T-helper 22 cell (primary cell): ENCODE data around the gene OR51V1.
"Not testable (repeated sequence)": the region's sequence is repeated elsewhere in the genome, so short reads cannot be mapped to it uniquely, and the experiment has no call there.

Experiments
- DNase-seq: peaks from one replicate; pipeline ENCODE4 v3.0.0-alpha.2; 2020; ENCODE audit warnings: low read depth

Gene OR51V1

DNA sequence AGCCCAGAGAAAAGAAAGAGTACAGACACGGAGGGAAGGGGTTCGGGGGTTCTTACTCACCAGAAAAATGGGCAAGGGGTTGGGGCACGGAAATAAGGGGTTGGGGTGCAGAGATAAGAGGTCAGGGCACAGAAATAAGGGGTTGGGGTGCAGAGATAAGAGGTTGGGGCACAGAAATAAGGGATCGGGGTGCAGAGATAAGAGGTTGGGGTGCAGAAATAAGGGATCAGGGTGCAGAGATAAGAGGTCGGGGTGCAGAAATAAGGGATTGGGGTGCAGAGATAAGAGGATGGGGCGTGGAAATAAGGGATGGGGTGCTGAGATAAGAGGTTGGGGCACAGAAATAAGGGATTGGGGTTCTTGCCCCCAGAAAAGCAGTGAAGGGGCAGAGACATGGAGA is 35.7 kb downstream of the OR51V1 start:
- DNase-seq = not testable (repeated sequence)

GRCh38 chr11:5161045-5161444 is 39.4 kb downstream of the OR51V1 start:
- DNase-seq = not testable (repeated sequence)

DNA sequence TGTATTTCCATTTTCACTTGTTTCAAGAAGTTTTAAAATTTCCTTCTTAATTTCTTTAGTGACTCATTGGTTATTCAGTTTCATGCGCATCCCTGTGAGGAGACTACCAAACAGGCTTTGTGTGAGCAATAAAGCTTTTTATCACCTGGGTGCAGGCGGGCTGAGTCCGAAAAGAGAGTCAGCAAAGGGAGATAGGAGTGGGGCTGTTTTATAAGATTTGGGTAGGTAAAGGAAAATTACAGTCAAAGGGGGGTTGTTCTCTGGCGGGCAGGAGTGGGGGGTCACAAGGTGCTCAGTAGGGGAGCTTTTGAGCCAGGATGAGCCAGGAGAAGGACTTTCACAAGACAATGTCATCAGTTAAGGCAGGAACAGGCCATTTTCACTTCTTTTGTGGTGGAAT is 40.3 kb downstream of the OR51V1 start:
- DNase-seq = not testable (repeated sequence)

GRCh38 chr11:5159806-5160205 is 40.7 kb downstream of the OR51V1 start:
- DNase-seq = no peak

DNA sequence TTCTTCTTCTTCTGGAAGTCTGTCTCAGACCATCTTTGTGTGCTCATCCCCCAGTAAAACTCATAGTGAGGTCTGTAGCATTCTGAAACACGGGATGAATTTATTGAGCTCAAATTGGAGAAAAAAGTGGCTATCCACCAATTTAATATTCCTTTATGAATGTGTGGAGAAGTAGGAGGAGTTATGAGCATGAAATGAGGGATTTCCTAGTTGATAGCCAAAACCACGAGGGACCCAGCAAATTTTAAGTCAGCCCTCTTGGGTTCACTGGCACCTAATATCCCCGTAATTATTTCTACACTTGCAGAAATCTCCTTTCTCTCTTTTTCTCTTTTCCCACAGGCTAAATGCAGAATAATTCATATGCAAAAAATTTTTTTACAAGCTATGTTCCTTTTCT is 45.8 kb downstream of the OR51V1 start, which contains the start of gene OR52A1:
Gene OR52A1 (minus strand): TSS at position 101 of the 400 bp plus-strand sequence. CDS start 2,388 bp downstream, outside the sequence.
- DNase-seq = no peak

DNA sequence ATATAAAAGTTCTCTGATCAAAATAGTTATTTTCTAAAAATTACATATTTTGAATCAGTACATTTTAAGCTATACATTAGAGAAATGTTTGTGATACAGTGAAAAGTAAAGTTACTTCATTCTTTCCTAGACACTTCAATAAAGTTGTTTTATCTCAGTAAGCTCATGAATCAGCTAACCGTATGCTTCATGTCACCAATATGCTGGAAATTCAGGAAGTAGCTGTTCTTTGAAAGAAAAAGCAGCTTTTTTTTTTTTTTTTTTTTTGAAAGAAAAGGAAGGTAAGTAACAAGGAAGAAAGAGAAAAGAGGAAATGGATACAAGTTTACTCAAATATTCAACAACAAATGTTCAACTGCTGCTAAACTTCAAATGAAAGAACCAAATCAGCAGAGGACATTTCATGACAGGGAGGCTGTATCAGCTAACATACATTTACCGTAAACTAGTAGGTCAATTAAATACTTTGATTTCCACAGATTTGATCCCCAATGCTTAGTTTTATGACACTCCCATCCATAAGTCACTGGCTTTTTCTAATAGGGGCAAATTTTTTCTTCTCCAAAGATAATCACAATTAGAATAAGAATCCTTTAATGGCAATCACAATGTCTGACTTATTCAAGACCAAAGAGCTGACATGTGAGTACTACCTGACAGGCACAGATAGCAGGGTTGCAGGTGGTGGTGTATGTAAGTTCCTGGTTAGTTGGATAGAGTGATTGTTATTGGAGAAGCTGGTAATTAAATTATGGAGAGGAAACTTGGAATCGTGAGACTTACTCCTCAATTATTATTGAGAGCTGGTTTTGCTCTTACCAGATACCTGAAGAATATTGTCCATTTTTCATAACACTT is 46.7 kb downstream of the OR51V1 start:
- no peak for DNase-seq

GRCh38 chr11:5151713-5152153 is 48.7 kb downstream of the OR51V1 start:
- DNase-seq = no peak
